GM03348 (cell line): ENCODE results near the gene CACHD1.
"Not testable (repeated sequence)": the region's sequence is repeated elsewhere in the genome, so short reads cannot be mapped to it uniquely, and the experiment has no call there.

Source experiments
- DNase-seq: peaks from one replicate; pipeline ENCODE4 v3.0.0; 2012; ENCODE audit warnings: low spot score

CACHD1 gene

DNA sequence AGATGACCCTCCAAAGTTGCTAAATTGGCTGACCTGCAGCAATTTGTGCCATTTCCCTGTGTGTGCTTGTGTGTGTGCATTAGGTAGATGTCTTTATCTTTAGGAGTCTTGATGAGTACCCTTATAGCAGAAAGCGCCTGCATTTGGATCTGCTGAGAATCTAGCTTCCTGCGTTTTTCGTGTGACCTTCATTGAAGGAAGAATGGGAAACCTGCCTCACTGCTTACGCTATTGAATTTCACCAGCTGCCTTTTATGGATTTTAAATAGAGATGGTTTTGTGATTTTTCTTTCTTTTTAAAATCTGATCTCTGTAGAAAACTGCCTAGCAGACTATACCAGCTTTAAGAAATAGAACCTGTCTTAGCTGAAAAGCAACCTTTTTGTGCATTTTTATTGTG, 124.5 kb downstream of the CACHD1 start:
- no peak for DNase-seq

DNA sequence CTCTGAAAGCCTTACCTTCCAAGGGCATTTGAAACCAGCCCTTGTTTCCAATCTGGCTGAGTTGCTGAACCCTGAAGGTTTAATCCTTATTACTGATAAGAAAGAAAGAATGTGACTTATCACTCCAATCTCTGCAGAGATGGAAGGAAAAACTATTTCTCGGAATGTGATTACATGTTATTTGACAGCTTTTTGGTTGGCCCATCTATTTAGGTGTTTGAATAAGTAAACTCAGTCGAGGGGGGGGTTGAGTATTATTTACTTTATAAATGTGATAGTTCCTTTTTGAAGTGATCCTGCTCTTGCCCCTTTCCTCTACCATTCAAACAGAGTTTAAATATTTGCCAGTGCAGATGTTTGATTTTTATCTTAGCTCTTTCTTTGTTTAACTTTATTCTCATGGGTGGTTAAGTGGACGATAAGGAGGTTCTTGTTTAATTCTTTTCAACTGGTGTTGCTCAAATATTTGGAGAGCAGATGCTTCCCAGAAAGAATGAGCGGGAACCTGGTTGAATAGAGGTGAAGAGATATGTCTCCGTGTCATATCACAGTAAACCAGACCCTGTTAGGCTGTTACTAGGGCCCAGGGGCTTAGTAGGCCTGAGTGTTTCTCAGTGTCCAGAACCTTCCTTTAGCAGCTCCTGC, 126.1 kb downstream of the CACHD1 start:
- no peak for DNase-seq

DNA sequence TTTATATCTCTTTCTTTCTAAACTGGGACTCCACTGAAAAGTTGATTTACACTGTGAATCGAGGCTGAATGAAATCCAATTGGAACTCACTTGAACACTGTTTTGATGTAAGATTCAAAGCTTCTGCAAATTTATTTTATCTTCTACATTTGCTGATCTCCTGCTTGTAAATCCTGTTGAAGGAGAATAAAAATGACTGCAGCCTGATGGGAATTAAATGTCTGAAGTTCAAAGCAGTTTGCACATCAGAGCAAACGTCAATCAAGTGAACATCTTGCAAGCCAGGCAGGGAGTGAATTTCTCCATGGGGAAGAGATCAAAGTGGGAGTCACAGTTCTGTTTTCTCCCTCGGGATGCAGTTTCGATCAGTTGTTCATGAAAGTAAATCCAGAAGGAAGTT, 127.2 kb downstream of the CACHD1 start:
- DNase-seq, result no peak

DNA sequence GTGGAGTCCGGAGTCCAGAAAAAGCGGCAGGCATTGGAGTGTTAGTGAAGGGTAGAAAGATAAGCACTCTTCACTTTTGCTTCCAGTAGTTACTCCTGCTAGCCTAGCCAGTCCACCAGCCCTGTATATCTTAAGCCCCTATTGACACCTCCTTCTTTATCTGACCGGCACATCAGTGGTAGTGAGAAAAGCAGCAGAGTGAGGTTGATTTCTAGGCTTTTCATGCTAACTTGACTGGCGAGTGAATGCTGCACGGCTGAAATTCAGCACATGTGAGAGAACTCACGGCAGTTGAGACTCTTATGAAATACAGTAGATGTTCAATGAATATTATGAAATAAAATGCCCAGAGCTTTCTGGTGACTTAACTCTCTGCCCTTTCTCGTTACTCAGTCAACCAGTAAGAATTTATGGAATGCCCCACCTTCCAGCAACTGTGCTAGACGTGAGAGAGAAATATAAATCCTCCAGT, 128.2 kb downstream of the CACHD1 start:
- DNase-seq, result peak; percentile 77

DNA sequence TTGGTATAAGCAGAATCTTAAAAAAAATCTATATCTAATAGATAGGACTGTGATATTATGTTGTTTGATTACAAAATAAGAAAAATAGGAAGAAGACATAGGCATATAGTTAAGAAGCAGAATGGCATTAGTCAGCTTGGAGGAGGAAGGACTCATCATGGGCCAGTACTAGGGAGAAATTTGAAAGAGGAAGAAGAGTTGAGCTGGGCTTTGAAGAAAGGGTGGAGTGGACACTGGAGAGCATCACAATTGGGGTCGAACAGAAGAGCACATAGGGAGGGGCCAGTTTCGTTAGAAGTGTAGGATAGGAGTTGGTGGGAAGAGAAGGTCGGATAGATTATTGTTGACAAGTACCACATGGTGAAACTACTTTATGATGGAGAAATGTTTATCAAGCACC, 129.3 kb downstream of the CACHD1 start:
- DNase-seq, result no peak

DNA sequence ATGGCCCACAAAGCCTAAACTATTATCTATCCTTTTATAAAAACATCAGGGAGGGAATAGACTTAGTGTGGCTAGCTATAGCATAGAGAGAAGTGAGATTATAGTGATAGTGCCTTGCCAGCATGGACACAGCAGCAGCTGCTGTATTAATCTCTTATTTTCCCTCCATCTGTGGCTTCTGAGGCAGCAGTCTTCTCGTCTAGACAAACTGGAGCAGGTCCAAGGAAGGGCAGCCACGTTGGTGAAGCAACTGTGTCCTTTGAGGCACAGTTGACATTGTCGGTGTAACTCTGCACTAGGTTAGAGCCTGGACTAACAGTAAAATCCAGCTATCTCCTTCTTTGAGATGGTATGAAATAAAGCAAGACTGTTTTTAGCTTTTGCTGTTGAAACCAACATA, 131.3 kb downstream of the CACHD1 start:
- no peak for DNase-seq

DNA sequence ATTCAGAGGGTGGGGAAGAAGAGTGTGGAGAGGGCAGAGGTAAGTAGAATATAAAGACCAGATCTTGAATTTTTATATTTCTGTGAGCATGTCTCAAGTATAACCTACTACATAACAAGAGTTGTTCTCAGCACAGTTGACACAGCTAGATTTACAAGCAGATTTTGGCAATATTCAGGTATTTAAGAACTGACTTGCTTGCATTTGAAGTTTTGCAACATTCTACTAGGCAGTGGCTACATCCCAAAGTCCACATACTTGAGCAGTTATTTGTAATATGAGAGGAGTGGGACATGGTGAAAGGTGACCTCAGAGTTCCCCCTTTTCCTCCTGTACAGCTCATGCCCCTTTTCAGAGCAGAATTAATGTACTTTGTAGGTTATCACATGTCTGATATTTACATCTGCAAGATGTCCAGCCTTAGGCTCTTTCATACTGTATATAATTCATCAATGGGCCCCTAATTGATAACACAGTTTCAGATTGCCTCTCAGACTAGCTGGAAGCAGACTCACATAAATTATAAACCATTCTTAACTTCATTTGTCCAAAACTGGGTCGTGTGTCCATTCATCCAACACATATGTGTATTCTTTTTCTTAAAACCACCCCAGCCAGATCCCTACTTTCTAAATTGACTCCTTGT, 138.2 kb downstream of the CACHD1 start:
- DNase-seq, result peak; percentile 11

DNA sequence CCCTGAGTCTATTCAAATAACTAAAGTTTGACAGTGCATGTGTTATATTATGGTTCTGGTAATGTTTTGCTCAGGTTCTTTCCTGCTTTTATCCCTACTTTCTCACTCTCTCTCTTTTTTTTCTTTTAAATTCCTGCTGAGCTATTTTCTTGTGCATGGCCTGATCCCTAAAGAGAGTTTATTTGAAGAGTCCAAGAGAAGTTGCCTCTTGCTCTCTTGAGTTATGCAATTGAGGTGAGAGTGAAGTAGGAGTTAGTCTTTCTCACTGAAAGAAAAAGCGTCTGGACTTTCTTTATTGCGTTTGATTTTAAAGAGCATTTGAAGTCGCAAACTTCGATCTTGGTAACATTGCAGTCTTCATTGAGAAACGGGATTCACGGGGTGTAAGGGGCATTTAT, 138.7 kb downstream of the CACHD1 start:
- DNase-seq, result no peak

DNA sequence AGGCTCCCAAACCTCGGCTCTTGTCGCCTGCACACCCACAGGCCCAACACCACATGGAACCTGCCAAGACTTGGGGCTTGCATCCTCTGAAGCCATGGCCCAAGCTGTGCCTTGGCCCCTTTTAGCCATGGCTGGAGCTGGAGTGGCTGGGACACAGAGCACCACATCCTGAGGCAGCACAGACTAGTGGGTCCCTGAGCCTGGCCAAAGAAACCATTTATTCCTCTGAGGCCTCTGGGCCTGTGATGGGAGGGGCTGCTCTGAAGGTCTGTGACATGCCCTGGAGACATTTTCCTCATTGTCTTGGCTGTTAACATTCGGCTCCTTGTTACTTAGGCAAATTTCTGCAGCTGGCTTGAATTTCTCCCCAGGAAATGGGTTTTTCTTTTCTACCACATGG, 141.0 kb downstream of the CACHD1 start:
- DNase-seq, result not testable (repeated sequence)

DNA sequence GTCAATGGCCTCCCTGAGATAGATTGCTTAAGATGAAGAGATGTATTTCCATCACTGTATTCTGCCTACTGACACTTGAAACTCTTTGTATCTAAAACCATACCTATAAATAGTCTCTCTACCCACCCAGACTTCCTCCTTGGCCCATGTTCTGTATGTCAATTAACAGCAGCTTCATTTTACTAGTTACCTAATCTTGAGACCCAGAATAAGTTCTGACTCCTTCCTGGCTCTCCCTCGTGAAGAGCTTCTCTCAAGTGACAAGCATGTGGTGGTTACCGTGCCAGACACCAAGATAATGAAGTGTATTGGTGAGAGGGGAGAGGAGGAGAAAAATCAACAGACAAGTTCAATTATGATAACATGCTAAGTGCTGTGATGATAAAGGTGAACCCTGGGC, 146.1 kb downstream of the CACHD1 start:
- DNase-seq, result no peak

DNA sequence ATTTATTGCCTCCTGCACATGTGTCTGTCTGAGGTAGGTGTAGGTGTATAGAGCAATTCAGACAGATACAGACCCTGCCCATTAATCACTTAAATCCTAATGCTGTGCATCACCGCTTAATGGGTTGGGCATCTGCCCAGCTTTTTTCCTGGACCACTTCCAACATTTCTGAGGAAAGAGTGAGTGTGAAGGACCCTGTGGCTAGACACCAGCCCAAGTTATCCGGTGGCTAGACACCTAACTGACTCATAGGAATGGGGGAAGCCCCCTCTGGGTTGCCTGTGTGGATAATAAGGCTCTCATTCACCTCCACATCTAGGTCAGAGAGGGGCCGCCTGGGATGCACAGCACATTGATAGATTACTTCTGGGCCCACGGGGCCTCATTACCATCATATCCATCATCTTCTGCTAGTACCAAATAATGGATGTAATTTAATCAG, 153.8 kb downstream of the CACHD1 start:
- peak; percentile 18 for DNase-seq

DNA sequence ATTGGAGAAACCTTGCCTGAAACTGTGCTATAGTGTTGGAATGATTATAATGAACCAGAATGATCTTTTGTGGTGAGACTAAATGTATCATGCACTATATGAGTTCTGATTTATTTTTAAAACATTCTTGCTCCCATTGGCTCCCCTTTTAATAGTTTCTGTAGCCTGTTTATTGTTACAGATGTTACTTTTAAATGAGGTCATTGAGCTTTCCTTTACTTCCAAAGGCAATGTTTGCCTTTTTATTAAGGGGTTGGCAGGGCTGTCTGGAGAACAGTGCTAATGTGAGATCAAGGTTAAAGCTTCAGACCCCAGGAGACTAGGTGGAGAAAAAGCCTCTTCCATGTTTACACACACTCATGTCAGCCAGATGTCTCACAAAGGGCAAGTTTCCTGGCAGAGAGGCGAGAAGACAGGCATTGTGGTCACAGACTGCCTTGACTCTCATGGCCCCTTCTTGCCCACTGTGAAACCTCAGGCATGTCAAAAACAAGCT, 154.3 kb downstream of the CACHD1 start:
- DNase-seq, result peak; percentile 63

DNA sequence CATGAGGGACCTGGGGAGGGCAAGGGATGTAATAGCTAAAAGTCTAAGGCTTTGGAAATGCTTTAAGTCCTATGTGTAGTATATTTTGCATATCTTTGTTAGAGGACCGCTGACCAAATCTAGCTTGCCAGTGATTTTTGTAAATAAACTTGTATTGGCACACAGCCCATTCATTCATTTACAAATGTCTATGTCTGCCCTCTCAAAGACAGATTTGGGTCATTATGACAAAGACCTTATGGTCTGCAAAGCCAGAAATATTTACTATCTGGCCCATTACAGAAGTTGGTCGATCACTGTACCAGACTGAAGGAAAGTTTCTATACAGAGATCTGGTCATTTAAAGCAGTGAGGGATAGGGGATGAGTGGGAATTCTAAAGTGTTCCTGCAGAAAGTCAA, 154.9 kb downstream of the CACHD1 start:
- DNase-seq, result no peak

DNA sequence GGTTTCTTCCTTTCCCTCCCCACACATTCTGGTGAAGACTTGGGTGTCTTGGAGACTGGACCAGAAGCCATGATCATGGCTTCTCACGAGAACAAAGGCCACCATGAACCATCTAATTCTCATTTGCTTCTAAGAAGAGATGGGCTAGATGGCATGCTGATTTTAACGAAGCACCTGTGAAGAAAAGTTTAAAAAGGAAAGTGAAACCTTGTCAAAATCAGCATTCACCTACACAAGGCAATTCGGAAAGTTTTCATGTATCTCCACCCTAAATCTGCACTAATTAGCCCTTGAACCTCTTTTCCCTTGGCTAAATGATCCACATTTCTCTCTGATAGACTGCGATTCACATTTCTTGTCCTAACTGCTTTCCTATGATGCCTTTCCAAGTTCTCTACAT, 160.7 kb downstream of the CACHD1 start:
- no peak for DNase-seq

DNA sequence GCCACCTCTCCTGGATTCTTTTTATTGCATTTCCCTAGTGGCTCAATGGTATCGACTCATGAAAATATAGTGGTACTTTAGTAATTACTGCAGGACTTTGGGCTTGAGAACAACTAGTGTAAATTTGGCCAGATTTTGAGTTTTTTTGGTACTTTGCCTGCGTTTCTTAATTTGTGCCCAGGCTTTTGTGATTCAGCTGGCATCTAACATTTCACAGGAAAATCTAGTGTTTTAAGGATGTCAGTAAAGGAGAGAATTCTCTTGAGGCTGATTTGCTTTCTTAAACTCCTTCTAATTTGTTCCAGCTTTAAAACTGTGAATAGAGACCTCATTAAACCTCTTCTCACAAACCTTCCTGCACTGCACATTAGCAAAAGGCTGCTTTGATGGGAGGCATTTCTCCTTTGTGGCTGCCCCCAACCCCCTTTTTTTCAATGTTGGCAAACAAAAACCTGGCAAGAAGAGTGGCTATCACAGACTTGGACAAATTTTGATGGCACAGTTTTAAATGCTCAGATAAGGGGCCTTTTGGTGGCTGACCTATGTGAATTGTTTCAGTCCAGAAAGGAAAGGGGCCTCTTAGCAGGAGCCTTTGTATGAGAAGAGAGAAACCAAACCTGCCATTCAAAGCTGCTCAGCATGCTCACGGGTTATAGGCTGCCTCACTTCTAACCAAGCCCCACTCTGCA, 161.6 kb downstream of the CACHD1 start:
- DNase-seq, result no peak

DNA sequence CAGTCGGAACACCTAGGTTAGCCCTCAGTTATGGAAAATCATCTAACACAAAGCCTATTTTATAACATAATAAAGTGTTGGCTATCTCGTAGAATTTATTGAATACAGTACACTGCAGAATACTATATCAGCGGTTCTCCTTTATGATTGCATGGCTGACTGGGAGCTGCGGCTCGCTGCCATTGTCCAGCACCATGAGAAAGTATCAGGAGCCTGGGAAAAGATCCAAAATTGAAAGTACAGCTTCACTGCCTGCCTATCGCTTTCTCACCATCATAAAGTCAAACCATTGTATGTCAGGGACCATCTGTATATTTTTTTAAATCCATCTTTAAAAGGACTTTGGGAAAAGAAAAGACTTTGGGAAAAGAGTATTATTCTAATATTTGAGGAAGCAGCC, 163.0 kb downstream of the CACHD1 start:
- DNase-seq, result no peak

DNA sequence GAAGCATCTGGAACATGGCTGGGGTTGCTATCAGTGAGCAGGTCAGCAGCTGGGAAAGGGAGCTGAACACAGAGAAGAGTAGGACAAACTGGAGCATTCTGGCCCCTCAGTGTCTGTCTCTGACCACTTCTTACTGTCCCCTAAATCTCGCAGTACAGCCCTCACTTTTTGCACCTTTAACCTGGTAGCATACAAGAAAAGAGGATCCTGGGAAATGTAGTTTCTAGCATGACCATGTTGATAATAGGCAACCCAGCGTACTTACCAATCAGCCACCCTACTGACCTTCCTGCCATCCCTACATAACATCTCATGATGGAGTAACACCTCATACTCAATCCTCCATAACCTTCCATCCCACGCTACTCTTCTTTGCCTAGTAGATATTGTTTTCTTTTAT, 175.8 kb downstream of the CACHD1 start:
- DNase-seq, result no peak

DNA sequence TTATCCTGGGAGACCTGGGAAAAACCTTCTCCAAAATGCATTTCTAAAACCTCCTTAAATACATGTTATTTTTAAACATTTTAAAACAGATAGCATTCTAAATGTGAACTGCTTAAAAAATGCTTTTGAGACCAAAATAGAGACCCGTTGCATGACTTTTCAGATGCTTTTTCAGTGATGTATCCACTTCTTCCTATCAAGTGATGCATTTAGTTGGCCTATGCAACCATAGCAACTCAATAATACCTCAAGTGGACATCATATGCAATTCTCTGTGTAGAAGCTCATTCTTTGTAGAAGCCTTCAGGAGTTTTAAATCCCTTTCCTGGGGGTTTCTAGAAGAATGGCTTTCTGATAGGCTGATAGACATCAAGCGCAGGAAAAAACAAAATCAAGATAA, 180.5 kb downstream of the CACHD1 start:
- DNase-seq, result no peak

DNA sequence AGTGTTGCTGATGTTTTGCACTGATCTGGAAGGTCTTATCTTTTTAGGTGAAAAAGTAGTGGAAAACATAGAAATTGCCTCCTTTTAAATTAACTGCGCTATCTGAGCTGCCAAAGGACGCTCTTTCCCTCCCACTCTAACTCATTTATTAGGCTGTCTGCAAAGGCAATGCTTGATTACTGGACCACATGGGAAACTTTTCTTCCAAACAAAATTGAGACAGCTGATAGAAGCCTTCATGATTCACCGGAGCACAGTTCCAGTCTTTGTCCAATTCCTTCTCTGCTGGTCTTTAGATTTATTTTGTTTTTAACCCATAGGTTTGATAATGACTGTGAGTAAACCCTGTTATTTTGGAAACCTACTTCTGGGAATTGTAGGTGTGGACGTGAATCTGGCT, 181.9 kb downstream of the CACHD1 start:
- no peak for DNase-seq

DNA sequence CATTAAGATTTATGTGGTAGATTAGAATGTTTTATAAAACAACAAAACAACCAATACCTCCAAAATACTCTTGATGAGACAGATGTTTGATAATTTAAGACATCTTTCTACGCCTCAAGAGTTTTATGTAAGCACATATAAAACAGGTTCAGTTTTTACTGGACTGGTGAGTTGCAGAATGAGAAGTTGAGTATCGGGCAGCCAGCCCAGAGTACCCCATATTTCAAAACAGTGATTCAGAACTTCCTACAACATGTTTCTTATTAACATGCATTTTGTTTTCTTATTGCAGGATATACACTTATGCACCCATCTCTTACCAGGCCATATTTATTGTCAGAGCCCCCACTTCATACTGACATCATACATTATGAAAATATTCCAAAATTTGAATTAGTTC, 183.5 kb downstream of the CACHD1 start:
- no peak for DNase-seq

DNA sequence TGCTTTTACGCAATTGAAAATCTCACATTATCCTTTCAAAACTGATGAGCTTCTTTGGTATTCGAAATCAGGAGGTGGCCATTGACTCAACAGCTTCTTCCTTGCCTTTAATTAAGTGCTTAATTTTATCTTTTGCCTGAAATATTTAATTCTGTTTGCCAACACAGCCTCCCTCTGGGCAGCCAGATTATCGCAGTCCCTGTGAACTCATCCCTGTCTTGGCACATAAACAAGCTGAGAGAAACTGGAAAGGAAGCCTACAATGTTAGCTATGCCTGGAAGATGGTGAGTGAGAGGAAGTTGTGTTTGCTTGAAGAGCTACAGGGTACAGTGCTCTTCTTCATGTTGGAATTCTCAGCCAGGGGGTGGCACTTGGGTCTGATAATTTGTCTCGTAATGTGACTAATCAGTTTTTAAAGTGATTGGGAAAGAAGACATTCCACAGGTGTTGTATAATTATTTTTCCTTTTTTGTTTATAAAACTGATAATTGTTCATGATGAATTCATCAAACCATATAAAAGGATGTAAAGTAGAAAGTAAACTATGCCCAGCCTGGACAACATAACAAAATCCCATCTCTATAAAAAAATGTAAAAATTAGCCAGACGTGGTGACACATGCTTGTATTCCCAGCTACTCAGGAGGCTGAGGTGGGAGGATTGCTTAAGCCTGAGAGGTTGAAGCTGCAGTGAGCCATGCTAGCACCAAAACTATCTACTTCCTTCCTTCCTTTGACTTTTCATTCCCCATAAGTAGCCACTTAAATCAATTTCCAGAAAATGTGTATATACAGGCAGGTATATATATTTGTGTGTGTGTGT, 184.8 kb downstream of the CACHD1 start:
- peak; percentile 48 for DNase-seq

DNA sequence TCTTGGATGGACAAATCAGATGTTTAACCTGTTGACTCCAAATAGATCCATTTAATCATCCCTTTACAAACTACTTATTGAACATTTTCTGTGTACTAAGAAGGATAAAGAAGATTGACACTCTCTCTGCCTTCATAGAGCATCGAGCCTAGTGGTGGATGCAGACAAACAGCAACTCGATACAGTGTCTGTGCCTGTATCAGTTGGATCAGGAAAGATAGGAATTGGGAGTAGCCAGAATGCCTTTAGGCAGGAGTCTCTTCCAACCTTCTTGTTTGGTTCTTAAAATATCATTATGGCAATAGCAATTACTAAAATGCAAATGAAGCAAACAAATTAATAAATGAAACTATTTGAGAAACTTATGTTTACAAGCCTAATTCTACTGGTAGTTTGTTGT, 185.9 kb downstream of the CACHD1 start:
- DNase-seq, result no peak
